Astrocyte (in vitro differentiated cells and primary cell): ENCODE results near the gene MYO9A.

Experiments
- CTCF ChIP-seq: IDR thresholded peaks from 2 replicates; pipeline ENCODE4 v1.5.1; 2011; ENCODE audit warnings: low read depth, mild to moderate bottlenecking, inconsistent platforms, low read length, moderate library complexity; ENCODE audit not compliant: insufficient read depth
- EZH2 ChIP-seq: IDR thresholded peaks from 2 replicates; pipeline ENCODE4 v1.6.1; 2012; ENCODE audit warnings: mild to moderate bottlenecking, low read length, inconsistent platforms; ENCODE audit not compliant: insufficient read depth

GRCh38 chr15:71943806-71944205 is 174.1 kb downstream of the MYO9A start:
- TF ChIP-seq CTCF: no peak
- no peak for TF ChIP-seq EZH2
